ENCODE measurements around the gene KLHL17.
"Not testable (repeated sequence)": the region's sequence is repeated elsewhere in the genome, so short reads cannot be mapped to it uniquely, and the experiment has no call there.

KLHL17 gene

DNA sequence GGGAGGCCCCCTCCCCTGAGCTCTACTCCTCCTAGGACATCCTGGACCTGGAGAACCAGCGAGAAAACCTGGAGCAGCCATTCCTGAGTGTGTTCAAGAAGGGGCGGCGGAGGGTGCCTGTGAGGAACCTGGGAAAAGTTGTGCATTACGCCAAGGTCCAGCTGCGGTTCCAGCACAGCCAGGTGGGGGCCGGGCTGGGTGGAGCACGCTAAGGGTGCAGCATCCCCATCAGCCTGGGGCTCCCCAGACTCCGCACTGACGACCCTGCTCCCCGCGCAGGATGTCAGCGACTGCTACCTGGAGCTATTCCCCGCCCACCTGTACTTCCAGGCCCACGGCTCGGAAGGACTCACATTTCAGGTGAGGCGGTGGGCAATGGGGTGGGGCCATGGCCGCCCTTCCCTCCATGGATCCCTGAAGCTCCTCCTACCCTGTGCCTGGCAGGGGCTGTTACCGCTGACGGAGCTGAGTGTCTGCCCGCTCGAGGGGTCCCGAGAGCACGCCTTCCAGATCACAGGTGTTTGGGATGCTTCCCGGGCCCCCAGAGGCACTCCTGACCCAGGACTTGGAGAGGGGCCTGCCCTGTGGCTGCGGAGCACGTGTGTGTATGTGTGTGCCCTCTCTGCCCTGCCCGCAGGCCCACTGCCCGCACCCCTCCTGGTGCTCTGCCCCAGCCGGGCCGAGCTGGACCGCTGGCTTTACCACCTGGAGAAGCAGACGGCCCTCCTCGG is 10.0 kb downstream of the KLHL17 start:
- no peak for DNase-seq

- no peak for DNase-seq
Measured at GRCh38 chr1:970973-971730, 10.8 kb downstream of the KLHL17 start.

DNA sequence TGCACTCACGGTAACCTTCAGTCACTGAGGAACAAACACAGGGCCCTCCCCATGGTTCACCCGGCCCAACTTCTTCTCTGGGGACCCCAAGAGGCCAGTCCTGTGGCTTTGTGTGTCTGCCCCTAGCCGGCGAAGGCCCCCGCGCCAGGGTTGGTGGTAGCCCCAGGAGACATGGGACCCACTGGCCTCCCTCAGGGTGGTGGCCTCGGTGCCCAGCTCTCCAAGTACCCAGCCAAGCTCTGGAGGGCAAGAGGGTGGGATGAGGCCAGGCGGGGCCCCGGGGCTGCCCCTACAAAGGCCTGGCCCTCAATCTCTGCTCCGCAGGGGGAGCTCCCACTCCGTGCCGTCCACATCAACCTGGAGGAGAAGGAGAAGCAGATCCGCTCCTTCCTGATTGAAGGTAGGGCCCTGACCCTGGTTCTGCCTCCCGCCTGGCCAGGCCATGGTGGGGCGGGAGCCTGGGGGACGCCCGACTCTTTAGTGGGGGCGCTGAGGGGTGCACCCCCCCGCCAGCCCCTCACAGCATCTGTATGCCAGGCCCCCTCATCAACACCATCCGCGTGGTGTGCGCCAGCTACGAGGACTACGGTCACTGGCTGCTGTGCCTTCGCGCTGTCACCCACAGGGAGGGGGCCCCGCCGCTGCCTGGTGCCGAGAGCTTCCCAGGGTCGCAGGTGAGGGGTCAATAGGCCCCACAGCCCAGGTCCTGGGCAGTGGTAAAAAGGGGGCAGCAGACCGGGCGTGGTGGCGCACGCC is 11.5 kb downstream of the KLHL17 start:
- no peak for DNase-seq

DNA sequence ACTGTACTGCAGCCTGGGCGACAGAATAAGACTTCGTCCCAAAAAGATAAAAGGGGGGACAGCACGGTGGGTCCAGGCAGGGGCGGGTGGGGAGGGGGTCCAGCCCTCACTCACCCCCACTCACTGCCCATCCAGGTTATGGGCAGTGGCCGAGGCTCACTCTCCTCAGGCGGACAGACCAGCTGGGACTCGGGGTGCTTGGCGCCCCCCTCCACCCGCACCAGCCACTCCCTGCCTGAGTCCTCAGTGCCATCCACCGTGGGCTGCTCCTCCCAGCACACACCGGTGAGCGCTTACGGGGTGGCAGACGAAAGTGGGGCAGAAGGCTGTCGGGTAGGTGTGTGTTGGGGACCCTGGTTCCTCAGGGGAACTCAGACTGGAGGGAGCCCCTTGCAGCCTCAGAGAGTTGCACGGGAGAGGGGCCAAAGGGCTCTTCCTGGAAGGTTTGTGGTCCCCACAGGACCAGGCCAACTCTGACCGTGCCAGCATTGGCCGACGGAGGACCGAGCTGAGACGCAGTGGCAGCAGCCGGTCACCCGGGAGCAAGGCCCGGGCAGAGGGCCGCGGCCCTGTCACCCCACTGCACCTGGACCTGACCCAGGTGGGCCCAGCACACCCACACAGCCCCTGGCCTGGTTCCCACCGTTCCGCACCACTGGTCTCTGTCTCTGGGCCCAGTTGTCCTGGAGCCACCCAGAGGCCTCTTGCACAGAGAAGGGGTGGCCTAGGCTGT is 12.5 kb downstream of the KLHL17 start:
- no peak for DNase-seq

DNA sequence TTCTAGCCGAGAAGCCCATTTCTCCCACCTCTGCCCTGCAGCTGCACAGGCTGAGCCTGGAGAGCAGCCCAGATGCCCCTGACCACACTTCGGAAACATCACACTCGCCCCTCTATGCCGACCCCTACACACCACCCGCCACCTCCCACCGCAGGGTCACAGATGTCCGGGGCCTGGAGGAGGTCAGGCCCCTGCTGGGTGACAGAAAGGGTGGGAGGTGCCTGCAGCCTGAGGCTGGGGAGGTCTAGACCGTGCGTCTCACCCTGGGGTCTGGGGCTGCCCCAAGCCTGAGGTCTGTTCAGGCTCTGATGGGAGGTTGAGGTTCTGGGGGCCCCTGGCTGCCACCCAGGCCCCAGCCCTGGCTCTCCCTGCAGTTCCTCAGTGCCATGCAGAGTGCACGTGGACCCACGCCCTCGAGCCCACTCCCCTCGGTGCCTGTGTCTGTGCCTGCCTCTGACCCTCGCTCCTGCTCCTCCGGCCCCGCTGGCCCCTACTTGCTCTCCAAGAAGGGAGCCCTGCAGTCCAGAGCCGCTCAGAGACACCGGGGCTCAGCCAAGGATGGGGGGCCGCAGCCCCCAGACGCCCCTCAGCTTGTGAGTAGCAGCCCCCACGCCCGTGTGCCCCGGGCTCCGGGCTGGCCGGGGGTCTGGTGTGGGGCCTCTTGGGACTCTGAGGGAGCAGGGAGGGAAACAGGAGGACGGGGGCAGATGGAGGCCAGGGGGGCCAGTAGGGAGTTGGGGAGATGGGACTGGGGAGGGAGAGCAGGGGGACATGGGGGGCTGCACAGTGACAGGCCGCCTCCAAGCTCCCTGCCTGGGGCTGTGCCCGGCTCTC is 13.3 kb downstream of the KLHL17 start:
- no peak for DNase-seq

DNA sequence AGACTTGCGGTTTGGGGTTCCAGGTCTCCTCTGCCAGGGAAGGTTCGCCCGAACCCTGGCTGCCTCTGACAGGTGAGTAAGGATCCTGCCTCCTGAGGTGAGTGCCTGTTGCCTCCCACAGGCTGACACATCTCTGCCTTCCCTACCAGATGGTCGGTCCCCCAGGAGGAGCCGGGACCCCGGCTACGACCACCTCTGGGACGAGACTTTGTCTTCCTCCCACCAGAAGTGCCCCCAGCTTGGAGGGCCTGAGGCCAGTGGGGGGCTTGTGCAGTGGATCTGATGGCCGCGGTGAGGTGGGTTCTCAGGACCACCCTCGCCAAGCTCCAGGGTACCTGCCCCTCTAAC is 13.9 kb downstream of the KLHL17 start:
- DNase-seq, result no peak

GRCh38 chr1:974687-975328 is 14.4 kb downstream of the KLHL17 start:
- no peak for DNase-seq

- DNase-seq, result no peak
Measured at GRCh38 chr1:975365-975764, 15.0 kb downstream of the KLHL17 start.

DNA sequence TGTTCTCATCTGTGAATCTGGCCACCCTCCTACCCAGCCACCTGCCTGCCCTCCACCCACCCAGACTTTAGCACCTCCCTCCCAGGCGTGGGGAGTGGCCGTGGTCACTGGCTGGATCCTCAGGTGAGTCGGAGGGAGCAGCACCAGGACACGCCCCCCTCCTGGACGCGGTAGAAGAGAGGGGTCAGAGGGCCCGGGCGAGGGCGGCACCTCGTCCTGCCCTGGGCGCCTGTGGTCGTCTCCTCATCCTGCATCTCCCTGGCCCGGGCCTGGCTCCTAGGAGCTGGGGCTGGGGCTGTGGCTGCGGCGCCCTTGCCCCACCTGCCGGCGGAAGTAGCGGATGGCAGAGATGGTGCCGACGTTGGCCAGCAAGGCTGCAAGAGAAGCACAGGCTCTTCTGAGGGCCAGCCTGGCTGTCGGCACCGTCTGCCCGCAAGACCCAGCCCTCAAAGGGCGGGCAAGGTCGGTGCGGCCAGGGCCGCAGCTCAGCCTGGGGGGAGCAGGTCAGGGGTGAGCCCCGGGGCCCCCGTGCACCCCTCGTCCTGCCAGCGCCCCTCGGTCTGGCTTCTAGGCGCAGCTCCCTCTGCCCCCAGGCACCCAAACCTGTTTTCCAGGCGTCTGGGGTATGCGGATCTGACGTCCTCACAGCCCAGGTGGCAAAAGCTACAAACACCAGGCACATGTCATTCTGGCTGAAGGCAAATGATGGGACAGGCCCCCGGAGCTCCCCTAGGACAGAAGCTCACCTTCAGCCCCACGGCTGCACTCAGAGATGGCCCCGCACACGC is 15.7 kb downstream of the KLHL17 start:
- peak; percentile 39 for DNase-seq

- DNase-seq, result not testable (repeated sequence)
Measured at GRCh38 chr1:976791-977190, 16.4 kb downstream of the KLHL17 start.

GRCh38 chr1:978069-978834 is 17.9 kb downstream of the KLHL17 start:
- DNase-seq, result no peak

- DNase-seq, result no peak
Measured at GRCh38 chr1:978835-979743, 18.7 kb downstream of the KLHL17 start.

DNA sequence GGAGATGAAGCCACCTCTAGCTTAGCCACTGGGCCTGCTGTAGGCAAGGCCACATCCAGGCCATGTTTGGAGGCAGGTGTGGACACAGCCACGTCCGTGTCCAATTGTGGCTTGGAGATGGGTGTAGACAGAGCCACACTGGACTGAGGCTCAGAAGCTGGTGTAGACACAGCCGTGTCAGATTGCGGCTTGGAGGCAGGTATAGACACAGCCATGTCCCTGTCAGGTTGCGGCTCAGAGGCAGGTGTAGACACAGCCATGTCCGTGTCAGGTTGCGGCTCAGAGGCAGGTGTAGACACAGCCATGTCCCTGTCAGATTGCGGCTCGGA is 19.3 kb downstream of the KLHL17 start:
- no peak for DNase-seq

DNA sequence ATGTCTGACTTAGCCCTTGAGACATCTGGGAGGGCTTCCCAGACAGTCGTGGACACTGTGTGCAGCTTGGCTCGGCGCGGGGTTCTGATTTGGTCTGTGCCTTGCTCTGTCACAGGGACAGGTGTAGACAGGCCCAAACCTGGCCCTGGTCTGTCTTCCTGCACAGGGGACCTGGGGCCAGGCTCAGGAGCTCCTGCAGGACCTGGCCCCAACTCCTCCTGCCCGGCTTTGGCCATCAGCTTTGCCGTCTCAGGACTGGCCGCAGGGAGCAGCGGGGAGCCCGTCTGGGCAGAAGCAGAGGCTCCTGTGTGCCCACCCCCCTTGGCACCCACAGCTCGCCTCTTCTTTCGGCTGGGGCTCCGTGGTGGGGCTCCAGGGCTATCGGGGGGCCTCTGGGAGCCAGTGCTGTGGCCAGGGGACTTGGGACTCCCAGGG is 19.8 kb downstream of the KLHL17 start:
- DNase-seq, result no peak

DNA sequence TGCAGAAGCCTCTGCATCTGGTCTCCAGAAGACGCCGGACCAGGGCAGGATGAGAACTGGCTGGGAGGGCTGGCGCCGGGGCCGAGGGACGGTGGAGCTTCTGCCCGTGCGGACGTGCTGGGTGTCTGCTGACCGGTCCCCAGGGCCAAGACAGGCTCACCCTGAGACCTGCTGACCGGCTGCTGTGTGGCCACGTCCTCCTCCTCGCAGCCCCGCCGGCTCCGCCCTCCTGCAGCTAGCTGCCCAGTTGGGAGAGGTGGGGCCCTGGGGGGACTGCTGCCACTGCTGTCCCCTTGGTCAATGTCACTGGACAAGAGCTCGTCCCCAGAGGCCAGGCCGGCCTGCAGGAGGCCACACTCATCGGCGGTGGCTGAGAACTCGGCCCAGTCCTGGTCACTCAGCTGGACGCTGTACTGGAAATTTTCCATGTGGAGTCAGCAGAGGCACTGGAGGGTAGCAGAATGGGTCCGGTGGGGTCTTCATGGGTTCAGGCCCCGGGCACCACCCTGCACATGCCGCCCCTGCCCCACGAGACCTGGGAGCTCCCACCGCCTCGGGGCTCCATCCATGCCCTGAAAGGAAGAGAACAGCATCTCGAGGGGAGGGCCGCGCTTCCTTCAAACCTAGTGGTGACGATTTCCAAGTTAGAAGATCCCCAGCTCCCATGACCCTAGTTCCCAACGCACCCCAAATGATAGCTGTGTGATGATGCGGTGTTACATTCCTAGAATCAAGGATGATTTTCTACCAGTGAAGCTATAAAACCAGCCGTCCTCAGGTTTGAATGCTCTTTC is 20.4 kb downstream of the KLHL17 start:
- DNase-seq, result no peak

DNA sequence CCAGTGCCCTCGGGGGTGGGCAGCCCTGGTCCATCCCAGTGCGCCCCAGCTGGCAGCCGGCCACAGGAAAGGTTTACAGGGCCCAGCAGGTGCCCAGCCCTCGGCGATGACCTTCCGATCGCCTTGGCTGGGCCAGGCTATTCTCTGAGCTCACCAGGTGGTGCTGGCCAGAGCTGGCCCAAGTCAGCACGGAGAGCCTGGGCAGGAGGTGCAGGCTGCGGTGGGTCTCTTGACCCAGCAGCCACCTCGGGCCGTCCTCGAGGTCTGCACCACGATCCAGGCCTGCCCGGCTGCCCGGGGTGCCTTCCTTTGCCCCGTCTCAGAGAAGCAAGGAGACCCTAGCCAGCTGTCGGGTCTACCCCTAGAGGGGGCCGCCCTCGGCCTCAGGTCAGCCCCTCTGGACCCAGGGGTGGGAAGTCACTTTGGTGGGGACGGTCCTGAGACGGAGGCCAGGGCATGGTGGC is 21.1 kb downstream of the KLHL17 start:
- no peak for DNase-seq

GRCh38 chr1:981955-982558 is 21.7 kb downstream of the KLHL17 start, which contains the start of gene PERM1:
PERM1 (minus strand) TSS chr1:982093; CDS start chr1:981029, 1,064 bp downstream.
- DNase-seq, result no peak
